GM12864 (cell line): ENCODE data around the gene LPO.

ENCODE experiments used
- DNase-seq: peaks from one replicate; pipeline ENCODE4 v3.0.0-alpha.2; 2011; ENCODE audit warnings: low read depth
- H3K4me3 ChIP-seq: 2 replicates; pipeline ENCODE4 v1.5.1; 2011; ENCODE audit warnings: mild to moderate bottlenecking, low read depth, low read length, control low read depth
- CTCF ChIP-seq: IDR thresholded peaks from 2 replicates; pipeline ENCODE4 v1.5.1; 2011; ENCODE audit warnings: low read depth, mild to moderate bottlenecking, moderate library complexity, low read length, control low read depth, inconsistent platforms; ENCODE audit errors: missing control alignments

The LPO gene

GRCh38 chr17:58313815-58314705, 75.7 kb downstream of the LPO start:
- no peak overlapping the region for H3K4me3 ChIP-seq
- no peak for DNase-seq
- no peak for TF ChIP-seq CTCF

GRCh38 chr17:58314706-58315015, 76.3 kb downstream of the LPO start:
- no peak for DNase-seq
- TF ChIP-seq CTCF = no peak
- H3K4me3 ChIP-seq = no peak overlapping the region

GRCh38 chr17:58315281-58315711, 76.9 kb downstream of the LPO start:
- no peak overlapping the region for H3K4me3 ChIP-seq
- no peak for DNase-seq
- TF ChIP-seq CTCF = no peak

GRCh38 chr17:58315750-58316149, 77.4 kb downstream of the LPO start:
- DNase-seq = no peak
- H3K4me3 ChIP-seq = no peak overlapping the region
- TF ChIP-seq CTCF = no peak

- H3K4me3 ChIP-seq = no peak overlapping the region
- no peak for TF ChIP-seq CTCF
- DNase-seq = no peak
Measured at GRCh38 chr17:58316260-58316960, 78.0 kb downstream of the LPO start.

GRCh38 chr17:58317421-58318064, 79.2 kb downstream of the LPO start:
- H3K4me3 ChIP-seq = no peak overlapping the region
- TF ChIP-seq CTCF = peak; percentile 89
- no peak for DNase-seq
